ENCODE measurements around the gene ADM2.

GRCh38 chr22:50505276-50505775 lies 24.0 kb downstream of the ADM2 start:
- TF ChIP-seq POLR2AphosphoS5 (IDR thresholded peaks at IDR 0.05), result no peak
- no peak for TF ChIP-seq CTCF (IDR thresholded peaks at IDR 0.05)
- no peak for TF ChIP-seq POLR2A (IDR thresholded peaks at IDR 0.05)
- no peak for TF ChIP-seq EP300 (IDR thresholded peaks at IDR 0.05)

Data from upper lobe of left lung (tissue), 4 donors.